ENCODE measurements around the gene ZNF892.
A peak's percentile ranks its signal among the peaks of the same experiment; 100 is the strongest.

ZNF892 gene

DNA sequence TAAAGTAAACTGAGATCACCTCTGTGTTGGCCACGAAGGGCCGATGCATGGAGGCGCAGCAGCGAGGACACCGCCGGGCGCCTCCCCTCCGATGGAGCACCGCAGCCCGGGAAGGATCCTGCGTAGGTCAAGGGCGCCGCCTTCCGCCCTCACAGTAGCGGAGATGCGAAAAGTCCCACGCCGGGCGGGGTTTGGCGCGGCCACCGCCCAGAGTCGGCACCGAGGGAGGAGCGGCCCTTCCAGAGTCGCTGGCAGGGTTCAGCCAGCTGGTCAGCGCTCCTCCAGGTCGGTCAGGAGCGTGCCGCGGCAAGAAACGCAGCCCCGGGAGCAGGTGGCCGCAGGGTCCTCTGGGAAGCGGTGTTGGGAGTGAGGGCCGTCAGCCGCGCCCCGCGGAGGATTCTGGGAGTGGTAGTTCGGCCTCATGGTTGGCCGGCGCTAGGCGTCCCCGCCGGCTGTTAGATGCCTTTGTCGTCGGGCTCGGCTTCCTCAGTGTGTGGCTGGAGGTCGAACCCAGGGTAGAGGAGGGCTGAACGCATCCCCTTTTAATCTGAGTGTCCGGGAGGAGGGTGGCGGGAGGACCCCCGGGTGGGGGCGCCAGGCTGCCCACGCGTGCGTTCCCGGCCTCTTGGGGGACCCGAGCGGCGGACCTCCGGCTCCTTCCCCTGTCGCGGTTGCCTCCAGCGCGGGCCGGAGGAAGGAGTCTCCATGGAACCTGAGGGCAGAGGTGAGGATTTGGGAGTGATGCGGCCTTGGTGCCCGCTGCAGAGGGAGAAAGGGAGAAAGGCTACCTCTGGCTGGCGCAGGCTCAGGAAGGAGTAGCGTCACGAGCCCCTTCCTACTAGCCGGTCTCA is at the start of gene ZNF892:
ZNF892 (plus strand) TSS at position 411 of the 851 bp plus-strand sequence; CDS start at position 706, 295 bp downstream.
- peak; percentile 82 to 93 for DNase-seq

DNA sequence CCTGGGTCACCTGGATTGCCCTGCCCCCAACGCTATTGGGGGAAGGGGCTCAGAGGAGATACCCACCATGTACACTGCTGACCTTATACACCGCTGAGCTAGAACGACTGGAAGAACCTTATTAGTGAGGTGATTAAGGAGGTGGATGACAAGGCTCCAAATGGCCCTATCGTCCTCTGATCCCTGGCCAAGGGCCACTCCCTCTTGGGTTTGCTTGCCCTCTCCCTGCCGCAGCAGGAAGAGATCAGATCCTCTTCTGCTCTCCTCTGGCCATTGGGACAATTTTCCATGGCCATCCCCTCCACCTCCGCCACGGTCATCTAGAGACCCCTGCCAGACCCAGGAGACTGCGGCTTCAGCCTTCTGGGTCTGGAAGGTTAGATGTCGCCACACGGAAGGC is 48.9 kb upstream of the ZNF892 start:
- no peak for DNase-seq

DNA sequence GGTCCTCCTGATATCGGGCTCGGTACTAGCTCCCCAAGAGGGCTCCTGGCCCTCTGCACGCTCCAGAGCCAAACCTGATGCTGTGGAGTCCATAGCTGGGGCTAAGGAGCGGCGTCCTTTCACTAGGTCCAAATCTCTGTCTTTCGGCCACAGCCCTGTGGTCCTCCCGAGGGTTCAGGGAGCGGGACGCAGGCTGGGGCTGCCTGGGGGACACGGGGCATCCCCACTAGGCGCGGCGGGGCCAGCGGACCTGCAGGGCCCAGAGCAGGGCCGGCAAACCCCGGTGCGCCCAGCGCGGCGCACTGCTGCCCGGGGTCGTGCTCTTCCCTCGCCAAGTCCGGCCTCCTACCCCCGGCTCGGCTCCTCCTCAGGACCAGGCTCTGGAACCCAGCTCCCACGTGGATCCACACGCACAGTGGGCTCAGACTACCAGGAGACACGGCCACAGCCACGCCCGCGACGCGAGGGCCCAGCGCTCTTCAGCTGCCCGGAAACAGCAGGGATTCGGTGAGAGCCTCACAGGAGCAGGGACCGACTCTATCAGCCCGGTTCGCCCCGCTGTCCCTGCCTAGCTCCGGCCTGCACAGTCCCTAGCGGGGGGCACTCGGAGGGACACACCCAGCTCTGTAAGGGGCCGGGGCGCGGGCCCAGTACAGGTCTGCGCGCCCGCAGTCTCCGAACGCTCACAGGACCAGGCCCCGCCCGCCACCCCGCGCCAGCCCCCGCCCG is 48.3 kb upstream of the ZNF892 start:
- DNase-seq, result peak; percentile 31 to 35

DNA sequence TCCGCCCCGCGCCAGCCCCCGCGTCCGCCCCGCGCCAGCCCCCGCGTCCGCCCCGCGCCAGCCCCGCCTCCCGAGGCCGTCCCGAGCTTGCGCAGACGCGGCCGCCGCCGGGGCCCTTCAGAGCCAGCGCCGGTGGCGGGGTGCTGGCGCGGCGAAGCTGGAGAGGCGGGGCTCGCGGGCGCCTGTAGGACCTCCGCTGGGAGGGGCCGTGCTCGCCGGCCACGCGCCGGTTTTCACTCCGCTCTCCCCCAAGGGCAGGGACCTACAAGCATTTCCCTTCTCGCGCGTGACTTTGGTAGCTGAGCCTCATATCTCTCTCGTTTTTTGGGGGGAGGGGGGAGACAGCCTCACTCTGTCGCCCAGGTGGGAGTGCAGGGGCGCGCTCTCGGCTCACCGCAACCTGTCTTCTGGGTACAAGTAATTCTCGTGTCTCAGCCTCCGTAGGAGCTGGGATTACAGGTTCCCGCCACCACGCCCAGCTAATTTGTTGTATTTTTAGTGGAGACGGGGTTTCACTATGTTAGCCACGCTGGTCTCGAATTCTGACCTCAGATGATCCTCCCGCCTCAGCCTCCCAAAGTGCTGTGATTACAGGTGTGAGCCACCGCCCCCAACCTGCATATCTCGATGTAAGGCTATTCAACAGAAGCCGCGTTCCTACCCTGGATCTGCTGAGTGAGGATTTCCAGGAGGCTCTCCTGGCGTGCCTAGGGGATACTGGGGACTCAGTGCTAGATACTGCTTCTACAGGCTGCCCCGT is 47.5 kb upstream of the ZNF892 start, which contains the start of gene ZNF514:
ZNF514 (minus strand) TSS at position 159 of the 760 bp plus-strand sequence. CDS start 6,595 bp downstream, outside the sequence.
- DNase-seq, result peak; percentile 42 to 62

DNA sequence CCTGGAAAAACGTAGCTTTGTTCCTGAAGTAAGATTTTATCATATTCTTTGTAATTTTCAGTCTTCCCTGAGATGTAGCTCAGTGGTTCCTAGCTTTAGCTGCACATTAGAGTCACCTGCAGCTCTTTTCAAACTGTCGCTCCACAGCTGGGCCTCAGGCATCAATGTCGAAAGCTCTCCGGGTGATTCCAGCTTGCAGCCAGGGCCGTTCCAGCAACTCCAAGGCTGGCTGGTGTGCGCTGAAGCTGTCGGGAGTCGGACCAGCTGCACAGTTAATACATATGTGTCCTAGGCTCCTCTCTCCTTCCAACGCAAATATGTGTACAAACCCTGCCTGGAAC is 42.3 kb upstream of the ZNF892 start:
- DNase-seq, result peak in 1 of 2 experiments; percentile 62

DNA sequence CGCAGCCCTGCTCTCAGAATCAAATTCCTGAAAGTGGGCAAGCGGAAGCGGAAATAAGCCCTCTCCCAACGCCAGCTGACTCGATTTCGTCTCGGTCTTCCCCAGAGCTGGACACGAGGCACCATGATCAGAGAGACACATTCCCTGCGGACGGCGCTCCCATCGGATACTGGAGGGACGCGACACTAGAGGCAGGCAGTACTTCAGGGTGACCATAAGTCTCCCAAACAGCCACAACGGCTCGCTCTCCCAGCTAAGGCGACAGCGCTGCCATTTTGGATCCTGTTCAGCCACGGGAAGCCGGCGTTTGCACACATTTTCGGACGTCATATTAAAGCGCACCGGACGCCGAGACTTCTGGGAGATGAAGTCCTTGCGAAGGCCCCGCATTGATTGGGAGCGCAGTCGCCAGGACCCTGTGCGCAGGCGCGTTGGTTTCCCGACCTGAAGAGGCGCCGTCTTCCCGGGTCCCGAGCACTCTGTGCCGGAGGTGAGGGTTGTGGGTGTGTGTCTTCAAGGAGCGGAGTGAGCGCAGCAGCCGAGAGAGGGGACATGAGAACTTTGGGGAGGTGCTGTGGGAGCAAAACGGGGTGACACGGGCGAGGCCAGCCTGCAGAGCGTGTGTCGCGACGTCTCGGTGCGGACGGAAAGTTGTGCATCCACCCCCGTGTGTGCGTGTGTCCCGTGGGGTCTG is 41.8 kb upstream of the ZNF892 start, which contains the start of gene ZNF2:
ZNF2 (plus strand) TSS at position 439 of the 694 bp plus-strand sequence. CDS start 10,418 bp downstream, outside the sequence.
- DNase-seq, result peak; percentile 94 to 97

DNA sequence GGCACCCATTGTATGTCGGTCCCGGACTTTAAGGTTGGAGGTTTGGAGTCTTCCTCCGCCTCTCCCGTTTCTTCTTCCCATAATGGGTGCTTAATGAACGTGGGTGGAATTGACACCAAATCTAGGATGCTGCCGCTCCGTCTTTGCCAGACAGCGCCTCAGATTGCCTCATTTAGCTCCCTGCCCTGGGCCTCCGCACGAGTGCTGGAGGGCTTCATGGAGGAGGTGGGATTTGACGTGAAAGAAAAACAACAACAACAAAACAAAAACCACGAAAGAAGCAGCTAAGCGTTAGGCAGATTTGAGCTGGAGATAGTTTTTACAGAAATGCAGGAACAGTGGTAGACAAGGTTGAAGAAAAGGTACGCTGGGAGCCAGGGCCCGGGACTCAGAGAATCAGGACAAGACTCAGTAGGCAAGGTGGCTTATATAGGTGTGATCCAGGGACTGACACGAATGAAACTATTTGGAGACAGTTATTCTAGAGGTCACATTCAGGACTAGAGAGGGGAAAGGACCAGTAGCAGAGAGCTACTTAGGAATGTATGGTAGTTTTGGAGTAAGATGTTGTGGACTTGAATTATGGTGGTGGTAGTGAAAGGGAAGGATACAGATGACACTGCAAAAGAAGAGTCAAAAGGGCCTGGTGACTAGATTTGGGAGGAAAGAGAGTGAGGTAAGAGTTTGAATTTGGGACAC is 41.1 kb upstream of the ZNF892 start:
- DNase-seq, result no peak

DNA sequence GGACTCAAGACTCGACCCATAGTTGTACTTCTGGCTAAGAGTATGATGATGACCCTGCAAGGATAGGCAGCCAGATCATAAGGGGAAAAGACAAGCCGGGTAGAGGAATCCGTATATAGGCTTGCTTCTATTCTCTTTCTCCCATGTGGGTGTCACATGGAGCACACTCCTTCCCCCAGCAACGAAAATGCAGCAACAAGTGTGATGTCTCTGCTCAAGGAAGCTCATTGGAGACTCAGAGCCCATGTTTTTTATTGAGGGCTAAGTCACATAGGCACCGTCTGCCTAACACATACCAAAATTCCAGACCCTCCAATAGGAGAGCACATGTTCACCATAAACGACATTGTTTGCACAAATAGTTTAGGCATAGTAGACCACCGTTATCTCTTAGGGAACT is 35.4 kb upstream of the ZNF892 start:
- DNase-seq, result no peak

DNA sequence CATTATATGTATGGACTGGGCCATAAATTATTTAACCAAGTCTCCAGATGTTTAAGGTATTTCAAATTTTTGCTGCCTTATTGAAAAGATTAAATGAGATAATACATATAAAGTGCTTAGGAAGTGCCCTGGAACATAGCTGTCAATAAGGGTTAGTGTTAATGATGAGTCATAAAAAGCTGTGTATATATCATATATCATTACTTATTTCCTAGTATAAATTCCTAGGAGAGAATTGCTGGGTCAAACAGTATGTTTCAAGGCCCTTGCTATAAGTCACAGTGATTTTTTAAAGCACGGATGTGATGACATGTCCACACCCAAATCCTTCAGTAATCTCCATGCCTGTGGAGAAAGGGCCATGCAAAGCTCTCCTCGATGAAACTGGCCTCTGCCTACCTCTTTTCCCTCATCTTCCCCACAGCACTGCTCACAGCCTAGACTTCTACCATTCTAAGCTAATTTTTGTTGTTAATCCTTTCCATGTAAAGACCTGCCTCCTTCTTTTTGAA is 33.2 kb upstream of the ZNF892 start:
- DNase-seq, result no peak

DNA sequence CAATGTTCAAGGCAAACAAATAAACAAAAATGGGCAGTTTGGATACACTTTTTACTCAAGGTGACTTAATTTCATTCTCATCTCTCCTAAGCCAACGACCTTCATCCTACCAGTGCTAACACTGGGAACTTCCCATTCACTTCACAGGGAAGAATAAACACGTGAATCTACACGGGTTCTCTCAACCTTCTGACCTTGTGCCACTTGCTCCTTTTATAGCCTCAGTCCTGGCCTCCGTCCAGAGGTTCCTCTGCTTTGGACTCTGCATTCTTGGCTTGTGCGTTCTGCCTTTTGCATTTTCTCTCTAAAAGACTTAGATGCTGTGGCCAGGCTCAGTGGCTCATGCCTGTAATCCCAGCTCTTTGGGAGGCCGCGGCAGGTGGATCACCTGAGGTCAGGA is 27.9 kb upstream of the ZNF892 start:
- DNase-seq, result no peak

DNA sequence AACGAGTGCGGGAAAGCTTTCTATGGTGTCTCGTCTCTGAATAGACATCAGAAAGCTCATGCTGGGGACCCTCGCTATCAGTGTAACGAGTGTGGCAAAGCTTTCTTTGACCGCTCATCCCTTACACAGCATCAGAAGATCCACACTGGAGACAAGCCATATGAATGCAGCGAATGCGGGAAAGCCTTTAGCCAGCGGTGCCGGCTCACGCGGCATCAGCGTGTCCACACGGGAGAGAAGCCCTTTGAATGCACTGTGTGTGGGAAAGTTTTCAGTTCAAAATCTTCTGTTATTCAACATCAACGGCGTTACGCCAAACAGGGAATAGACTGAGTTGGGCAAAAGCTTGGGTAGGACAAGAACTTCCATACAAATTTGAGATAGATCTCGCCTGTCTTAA is 25.5 kb upstream of the ZNF892 start:
- DNase-seq, result no peak

DNA sequence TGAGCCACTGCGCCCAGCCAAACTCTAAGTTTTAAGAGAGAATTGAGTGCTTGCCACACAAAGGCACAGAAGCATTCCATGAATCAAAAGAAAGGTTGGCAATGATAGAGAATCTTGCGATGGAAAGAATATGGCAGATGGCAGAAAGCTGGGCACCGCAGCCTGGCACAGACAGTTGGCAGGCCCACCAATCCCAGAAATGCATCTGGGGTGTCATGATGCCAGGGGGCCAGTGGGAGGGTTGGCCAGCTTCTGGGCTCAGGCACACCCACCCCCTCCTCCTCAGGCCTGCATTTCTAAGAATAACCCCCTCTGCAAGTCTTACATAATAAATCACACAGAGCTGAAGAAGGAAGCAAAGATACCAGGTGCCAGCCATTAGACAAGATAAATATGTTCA is 22.1 kb upstream of the ZNF892 start:
- no peak for DNase-seq

DNA sequence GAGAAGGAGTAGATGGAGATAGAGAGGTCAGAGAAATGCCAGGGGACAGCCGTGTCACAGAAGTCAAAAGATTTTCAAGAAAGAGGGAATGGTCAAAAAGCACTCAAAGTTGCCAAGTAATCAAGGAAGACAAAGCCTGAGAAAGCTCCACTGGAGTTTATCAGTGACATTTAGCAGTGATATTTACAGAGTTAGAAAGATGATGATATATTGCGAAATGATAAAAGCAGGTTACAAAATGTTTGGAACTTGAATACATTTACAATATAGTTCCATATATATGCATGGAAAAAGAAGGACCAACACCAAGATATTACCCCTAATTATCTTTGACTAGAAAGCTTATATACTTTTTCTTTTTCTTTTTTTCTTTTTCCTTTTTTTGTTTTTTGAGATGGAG is 21.3 kb upstream of the ZNF892 start:
- no peak for DNase-seq

DNA sequence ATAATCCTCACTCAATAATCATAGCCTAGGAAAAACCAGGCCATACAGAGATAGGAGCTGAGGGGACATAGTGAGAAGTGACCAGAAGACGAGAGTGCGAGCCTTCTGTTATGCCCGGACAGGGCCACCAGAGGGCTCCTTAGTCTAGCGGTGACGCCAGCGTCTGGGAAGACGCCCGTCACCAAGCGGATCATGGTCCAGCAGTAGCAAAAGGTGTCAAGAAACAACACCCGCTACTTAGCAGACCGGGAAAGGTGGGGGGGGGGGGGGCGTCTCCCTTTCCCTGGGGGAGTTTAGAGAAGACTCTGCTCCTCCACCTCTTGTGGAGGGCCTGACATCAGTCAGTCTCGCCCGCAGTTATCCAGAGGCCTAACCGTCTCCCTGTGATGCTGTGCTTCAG is 14.4 kb upstream of the ZNF892 start:
- peak; percentile 0 to 9 for DNase-seq

DNA sequence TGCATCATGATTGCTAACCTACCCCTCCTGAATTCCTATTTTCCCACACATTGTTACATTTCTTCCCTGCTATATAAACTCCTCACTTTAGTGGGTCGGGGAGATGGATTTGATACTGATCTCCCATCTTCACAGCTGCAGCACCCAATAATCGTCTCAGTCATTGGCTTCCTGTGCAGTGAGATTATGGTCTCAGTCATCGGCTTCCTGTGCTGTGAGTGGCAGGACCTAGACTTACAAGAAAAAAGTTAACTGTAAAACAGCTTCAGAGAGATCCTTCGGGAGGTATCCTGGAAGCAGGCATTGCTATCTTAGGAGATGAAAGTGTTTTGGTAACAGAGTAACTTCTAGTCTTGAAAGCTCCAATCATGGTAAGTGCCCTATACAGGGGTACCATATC is 3.4 kb upstream of the ZNF892 start:
- no peak for DNase-seq

DNA sequence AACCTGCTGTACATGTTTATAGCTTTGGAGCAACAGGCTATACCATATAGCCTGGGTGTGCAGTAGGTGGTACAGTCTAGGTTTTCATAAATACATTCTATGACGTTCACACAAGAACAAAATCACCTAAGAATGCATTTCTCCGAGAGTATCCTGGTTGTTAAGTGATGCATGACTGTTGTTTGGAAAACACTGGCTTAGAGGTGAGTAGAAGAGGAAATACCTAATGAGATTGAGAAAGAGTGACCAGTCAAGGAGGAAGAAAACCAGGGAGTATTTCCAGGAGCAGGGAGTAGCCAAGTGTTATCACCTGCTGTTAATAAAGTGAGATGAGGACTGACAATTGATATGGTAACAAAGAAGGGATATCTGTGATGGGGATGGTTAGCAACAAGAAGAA is 2.9 kb upstream of the ZNF892 start:
- no peak for DNase-seq

DNA sequence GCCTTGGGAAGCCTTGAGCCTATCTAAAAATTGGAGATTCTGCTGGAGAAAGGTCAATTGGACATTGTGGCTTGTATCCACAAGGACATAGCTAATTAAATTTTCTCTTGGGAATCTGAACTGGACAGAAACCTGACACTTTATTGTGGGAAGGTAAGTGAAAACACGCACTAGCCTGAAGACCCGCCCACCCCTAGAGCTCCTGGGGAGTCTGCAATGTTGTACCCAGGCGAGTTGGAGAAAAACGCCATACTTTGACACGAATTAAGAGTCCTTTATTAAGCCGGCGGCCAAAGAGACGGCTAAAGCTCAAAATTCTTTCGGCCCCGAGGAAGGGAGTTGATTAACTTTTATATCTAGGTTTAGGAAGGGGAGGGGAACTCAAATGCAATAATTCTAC is 1.2 kb upstream of the ZNF892 start:
- no peak for DNase-seq

DNA sequence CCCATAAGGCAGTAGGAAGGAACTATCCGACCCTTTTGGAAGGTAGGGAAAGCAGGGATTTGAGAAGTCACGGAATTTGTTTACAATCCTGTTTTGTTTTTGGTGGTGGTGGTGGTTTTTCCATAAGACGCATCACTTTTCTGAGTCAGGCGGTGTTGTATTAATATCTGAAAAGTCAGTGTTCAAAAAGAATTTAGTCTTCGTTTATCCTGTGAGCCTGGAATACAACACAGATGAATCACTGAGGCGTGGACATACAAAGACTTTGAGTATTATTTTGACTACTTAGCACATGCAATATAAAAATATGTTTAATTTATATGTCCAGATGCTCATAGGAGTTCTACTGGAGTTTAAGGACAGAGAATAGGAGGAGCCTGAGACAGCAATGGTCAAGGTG is 785 bp downstream of the ZNF892 start:
- DNase-seq, result no peak

DNA sequence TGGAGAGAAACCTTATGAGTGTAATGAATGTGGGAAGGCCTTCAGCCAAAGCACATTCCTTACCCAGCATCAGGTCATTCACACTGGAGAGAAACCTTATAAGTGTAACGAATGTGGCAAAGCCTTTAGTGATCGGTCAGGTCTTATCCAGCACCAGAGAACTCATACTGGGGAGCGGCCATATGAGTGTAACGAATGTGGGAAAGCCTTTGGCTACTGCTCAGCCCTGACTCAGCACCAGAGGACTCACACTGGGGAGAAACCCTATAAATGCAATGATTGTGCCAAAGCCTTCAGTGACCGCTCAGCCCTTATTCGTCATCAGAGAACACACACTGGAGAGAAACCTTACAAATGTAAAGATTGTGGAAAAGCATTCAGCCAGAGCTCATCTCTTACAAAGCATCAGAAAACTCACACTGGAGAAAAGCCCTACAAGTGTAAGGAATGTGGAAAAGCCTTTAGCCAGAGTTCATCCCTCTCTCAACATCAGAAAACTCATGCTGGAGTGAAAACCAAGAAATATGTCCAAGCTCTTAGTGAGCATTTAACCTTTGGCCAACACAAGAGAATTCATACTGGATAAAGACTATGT is 7.8 kb downstream of the ZNF892 start:
- DNase-seq, result no peak

DNA sequence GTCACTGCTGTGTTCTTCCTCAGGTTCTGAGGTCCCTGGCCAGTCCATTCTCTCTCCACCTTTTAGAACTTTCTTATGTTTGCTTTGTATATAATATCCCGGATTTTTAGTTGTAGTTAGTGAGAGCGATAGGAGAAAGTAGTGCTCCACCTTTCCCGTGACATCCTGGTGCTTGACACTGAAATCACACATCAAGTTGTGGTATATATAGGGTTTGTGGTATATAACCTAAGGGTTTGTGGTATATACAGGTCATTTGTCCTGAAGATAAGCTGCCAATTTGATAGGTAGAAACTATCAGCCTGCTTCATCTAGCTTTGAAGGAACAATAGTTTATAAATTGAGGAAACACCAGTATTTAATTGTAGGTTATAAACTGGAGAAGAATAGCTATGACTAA is 13.1 kb downstream of the ZNF892 start:
- no peak for DNase-seq

DNA sequence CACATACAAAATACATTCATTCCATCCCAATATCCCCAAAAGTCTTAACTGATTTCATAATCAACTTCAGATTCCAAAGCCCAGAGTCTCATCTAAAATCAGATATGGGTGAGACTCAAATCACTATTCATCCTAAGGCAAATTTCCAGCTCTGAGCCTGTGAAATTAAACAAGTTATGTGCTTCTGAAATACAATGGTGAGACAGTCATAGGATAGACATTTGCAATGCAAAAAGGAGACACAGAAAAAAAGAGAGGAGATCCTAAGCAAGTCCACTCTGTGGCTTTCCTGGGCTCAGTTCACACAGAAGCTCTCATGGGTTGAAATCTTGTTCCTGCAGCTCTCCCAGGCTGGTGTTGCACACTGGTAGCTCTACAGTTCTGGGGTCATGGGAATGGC is 18.3 kb downstream of the ZNF892 start:
- no peak for DNase-seq

Measured in NCI-H2081 (cell line).